Hepatocyte (in vitro differentiated cells): ENCODE data around the gene DEAF1. TPM values are rescaled to one million over a fixed set of nuclear protein-coding genes. Genes with fewer than 3 reads are reported as not detected.
A peak's percentile ranks its signal among the peaks of the same experiment; 100 is the strongest.

Source experiments
- DNase-seq: peaks from one replicate; pipeline ENCODE4 v3.0.0-alpha.2; 2016; ENCODE audit warnings: low spot score
- H2AFZ ChIP-seq: fragments of 200-600 bp; sonication (generic); 2 replicates; pipeline ENCODE4 v1.6.0; 2016; ENCODE audit warnings: antibody characterized with exemption, mild to moderate bottlenecking
- H3K27ac ChIP-seq: fragments of 200-600 bp; sonication (generic); 2 replicates; pipeline ENCODE4 v1.5.1; 2016; ENCODE audit warnings: mild to moderate bottlenecking
- H3K27me3 ChIP-seq: fragments of 200-600 bp; sonication (generic); 2 replicates; pipeline ENCODE4 v1.6.1; 2016
- H3K36me3 ChIP-seq: fragments of 200-600 bp; sonication (generic); replicated peaks from 2 replicates; pipeline ENCODE4 v1.5.1; 2016; ENCODE audit warnings: low read depth; ENCODE audit not compliant: insufficient read depth
- H3K4me1 ChIP-seq: fragments of 200-600 bp; sonication (generic); 2 replicates; pipeline ENCODE4 v1.5.1; 2016; ENCODE audit warnings: mild to moderate bottlenecking, moderate library complexity; ENCODE audit not compliant: insufficient read depth
- H3K4me2 ChIP-seq: fragments of 200-600 bp; sonication (generic); 2 replicates; pipeline ENCODE4 v1.6.0; 2016
- H3K4me3 ChIP-seq: fragments of 200-600 bp; sonication (generic); 2 replicates; pipeline ENCODE4 v1.5.1; 2016; ENCODE audit warnings: mild to moderate bottlenecking
- H3K79me2 ChIP-seq: fragments of 200-600 bp; sonication (generic); 2 replicates; pipeline ENCODE4 v1.6.0; 2017; ENCODE audit warnings: mild to moderate bottlenecking
- H3K9me2 ChIP-seq: fragments of 200-600 bp; sonication (generic); replicated peaks from 2 replicates; pipeline ENCODE4 v1.6.0; 2017; ENCODE audit warnings: mild to moderate bottlenecking; ENCODE audit not compliant: insufficient read depth
- H3K9me3 ChIP-seq: fragments of 200-600 bp; sonication (generic); 2 replicates; pipeline ENCODE4 v1.5.1; 2016; ENCODE audit warnings: low read depth, mild to moderate bottlenecking
- H4K20me1 ChIP-seq: fragments of 200-600 bp; sonication (generic); 2 replicates; pipeline ENCODE4 v1.6.0; 2016; ENCODE audit warnings: mild to moderate bottlenecking; ENCODE audit not compliant: insufficient read depth, poor library complexity, severe bottlenecking
- CTCF ChIP-seq: fragments of 200-600 bp; sonication (generic); IDR thresholded peaks from 2 replicates; pipeline ENCODE4 v1.5.1; 2016; ENCODE audit warnings: antibody characterized with exemption, mild to moderate bottlenecking; ENCODE audit not compliant: poor library complexity
- EZH2 ChIP-seq: fragments of 200-600 bp; sonication (generic); IDR thresholded peaks from 2 replicates; pipeline ENCODE4 v1.6.1; 2016; ENCODE audit warnings: antibody characterized with exemption, mild to moderate bottlenecking, borderline replicate concordance
- EZH2phosphoT487 ChIP-seq: fragments of 200-600 bp; sonication (generic); IDR thresholded peaks from one replicate; pipeline ENCODE4 v1.6.1; 2018; ENCODE audit warnings: antibody characterized with exemption, mild to moderate bottlenecking, low read depth, moderate library complexity; ENCODE audit not compliant: unreplicated experiment, severe bottlenecking
- WGBS: methylation state at CpG from one replicate; pipeline ENCODE4 v1.1.6; 2016; ENCODE audit warnings: low lambda C conversion rate; ENCODE audit errors: missing lambda C conversion rate; 5-methylcytosine and 5-hydroxymethylcytosine counted together
- polyA plus RNA-seq: library from polyadenylated mRNA; unstranded; fragments of >200 nt; fragmentation: Nextera tagmentation; extraction: Ambion mirVana; gene quantifications from 2 replicates; pipeline ENCODE4 v1.2.1, GENCODE V29; 2016
- total RNA-seq: library from RNA; depleted of rRNA; stranded (reverse); fragments of >200 nt; gene quantifications from 2 replicates; pipeline ENCODE4 v1.2.3, GENCODE V29; 2014

DEAF1 gene
- total and polyA plus RNA-seq, 2 experiments from 2014 or later = 27.2 to 59.1 TPM

- whole genome bisulfite sequencing = 74% methylated on average over 11 of the region's 11 CpGs
- DNase-seq = no peak
- Histone ChIP-seq H4K20me1 (no peaks in the 10 kb centered on the region), H3K27me3 (no peaks in the 10 kb centered on the region), H3K36me3 (no peaks in the 10 kb centered on the region), H3K4me2 (no peak overlapping the region), H3K4me1 (no peaks in the 10 kb centered on the region), H3K9me3 (no peaks in the 10 kb centered on the region), H3K27ac (peak overlapping the region; percentile 53), H3K79me2 (peaks cover 8% of the 10 kb centered on the region), H2AFZ (no peak overlapping the region), H3K4me3 (no peak overlapping the region), H3K9me2 (no peaks in the 10 kb centered on the region)
- TF ChIP-seq CTCF = no peak
- no peak for TF ChIP-seq EZH2
- TF ChIP-seq EZH2phosphoT487 = no peak
Observed at GRCh38 chr11:665704-666281, 29.2 kb downstream of the DEAF1 start.

- Histone ChIP-seq H3K27ac (peak overlapping the region; percentile 53), H3K79me2 (peaks cover 8% of the 10 kb centered on the region), H3K9me3 (no peaks in the 10 kb centered on the region), H3K27me3 (no peaks in the 10 kb centered on the region), H4K20me1 (no peaks in the 10 kb centered on the region), H3K4me3 (no peak overlapping the region), H3K4me1 (no peaks in the 10 kb centered on the region), H2AFZ (no peak overlapping the region), H3K9me2 (no peaks in the 10 kb centered on the region), H3K36me3 (no peaks in the 10 kb centered on the region), H3K4me2 (no peak overlapping the region)
- 83% methylated on average over 14 of the region's 15 CpGs for WGBS
- TF ChIP-seq CTCF (no peak), EZH2phosphoT487 (no peak), EZH2 (no peak)
- peak; percentile 61 for DNase-seq
Observed at GRCh38 chr11:665062-665703, 29.8 kb downstream of the DEAF1 start.

- Histone ChIP-seq H3K9me3 (no peaks in the 10 kb centered on the region), H3K4me3 (no peak overlapping the region), H3K36me3 (no peaks in the 10 kb centered on the region), H2AFZ (no peak overlapping the region), H4K20me1 (no peaks in the 10 kb centered on the region), H3K27me3 (no peaks in the 10 kb centered on the region), H3K4me1 (no peaks in the 10 kb centered on the region), H3K79me2 (peaks cover 8% of the 10 kb centered on the region), H3K9me2 (no peaks in the 10 kb centered on the region), H3K4me2 (no peak overlapping the region), H3K27ac (no peak overlapping the region)
- TF ChIP-seq EZH2 (no peak), EZH2phosphoT487 (no peak), CTCF (peak; percentile 62)
- 77% methylated on average over 15 of the region's 15 CpGs for WGBS
- peak; percentile 68 for DNase-seq
Observed at GRCh38 chr11:662689-663274, 32.2 kb downstream of the DEAF1 start.
